GM23338 (cell line): Measurements from ENCODE around the gene ZFHX3. TPM values are rescaled to one million over a fixed set of nuclear protein-coding genes. Genes with fewer than 3 reads are reported as not detected.

ENCODE experiments used
- ATAC-seq: fragments of 200-7000 bp; cut with Tn5 transposase; 3 replicates; pipeline ENCODE4 v1.9.1; 2020
- DNase-seq: peaks from one replicate; pipeline ENCODE4 v3.0.0-alpha.2; 2015; ENCODE audit warnings: low spot score
- H2AFZ ChIP-seq: fragments of 200-600 bp; sonication (generic); 2 replicates; pipeline ENCODE4 v1.8.0; 2016; ENCODE audit warnings: antibody characterized with exemption, mild to moderate bottlenecking, moderate library complexity
- H3F3A ChIP-seq: fragments of 200-600 bp; sonication (generic); replicated peaks from 2 replicates; pipeline ENCODE4 v1.8.0; 2017; ENCODE audit warnings: antibody characterized with exemption, mixed run types, low read depth
- H3K27ac ChIP-seq: fragments of 200-600 bp; sonication (generic); 2 replicates; pipeline ENCODE4 v1.6.1; 2016; ENCODE audit warnings: low read depth
- H3K27me3 ChIP-seq: fragments of 200-600 bp; sonication (generic); 2 replicates; pipeline ENCODE4 v1.8.0; 2016; ENCODE audit warnings: mild to moderate bottlenecking, mixed run types, moderate library complexity; ENCODE audit not compliant: insufficient read depth
- H3K36me3 ChIP-seq: fragments of 200-600 bp; sonication (generic); 2 replicates; pipeline ENCODE4 v1.8.0; 2016; ENCODE audit warnings: mild to moderate bottlenecking; ENCODE audit not compliant: insufficient read depth
- H3K4me1 ChIP-seq: fragments of 200-600 bp; sonication (generic); 2 replicates; pipeline ENCODE4 v1.8.0; 2016; ENCODE audit warnings: mild to moderate bottlenecking, moderate library complexity; ENCODE audit not compliant: insufficient read depth
- H3K4me2 ChIP-seq: fragments of 200-600 bp; sonication (generic); 2 replicates; pipeline ENCODE4 v1.7.1; 2017; ENCODE audit warnings: mixed run types
- H3K4me3 ChIP-seq: fragments of 200-600 bp; sonication (generic); 2 replicates; pipeline ENCODE4 v1.6.1; 2016; ENCODE audit warnings: mixed run types
- H3K79me2 ChIP-seq: fragments of 200-600 bp; sonication (generic); replicated peaks from 2 replicates; pipeline ENCODE4 v1.8.0; 2017; ENCODE audit warnings: mild to moderate bottlenecking; ENCODE audit not compliant: insufficient read depth
- H3K9me2 ChIP-seq: fragments of 200-600 bp; sonication (generic); 2 replicates; pipeline ENCODE4 v1.8.0; 2017; ENCODE audit not compliant: insufficient read depth
- H4K20me1 ChIP-seq: fragments of 200-600 bp; sonication (generic); replicated peaks from 2 replicates; pipeline ENCODE4 v1.8.0; 2017; ENCODE audit warnings: mild to moderate bottlenecking; ENCODE audit not compliant: insufficient read depth
- H3K27ac Mint-ChIP-seq: 2 replicates; pipeline ENCODE4 v1.8.0; 2020; ENCODE audit warnings: inconsistent platforms, mild to moderate bottlenecking, moderate library complexity, mixed read lengths
- H3K27me3 Mint-ChIP-seq: 3 replicates; pipeline ENCODE4 v1.8.0; 2022; ENCODE audit warnings: low read depth, mild to moderate bottlenecking, moderate library complexity, mixed read lengths, inconsistent platforms; ENCODE audit not compliant: insufficient read depth, poor library complexity
- H3K36me3 Mint-ChIP-seq: 3 replicates; pipeline ENCODE4 v1.8.0; 2021; ENCODE audit warnings: low read depth, mild to moderate bottlenecking, inconsistent platforms, moderate library complexity, mixed read lengths
- H3K4me1 Mint-ChIP-seq: 3 replicates; pipeline ENCODE4 v1.8.0; 2020; ENCODE audit warnings: mild to moderate bottlenecking, inconsistent platforms, mixed read lengths
- H3K4me3 Mint-ChIP-seq: 3 replicates; pipeline ENCODE4 v1.8.0; 2021; ENCODE audit warnings: moderate library complexity, mild to moderate bottlenecking, inconsistent platforms, mixed read lengths
- H3K9me3 Mint-ChIP-seq: 3 replicates; pipeline ENCODE4 v1.8.0; 2020; ENCODE audit warnings: moderate library complexity, mild to moderate bottlenecking, inconsistent platforms, mixed read lengths
- CREB1 ChIP-seq: fragments of 250-450 bp; sonication (Bioruptor Pico); IDR thresholded peaks from 2 replicates; pipeline ENCODE4 v1.5.0; 2020; ENCODE audit warnings: low read depth, mild to moderate bottlenecking, moderate library complexity
- CTCF ChIP-seq, 2 experiments: fragments of 200-600 bp in 1 of 2; sonication (generic) in 1 of 2; conservative IDR thresholded peaks; 2 replicates each; pipeline versions ENCODE4 v1.5.1 to v1.6.1; 2016 to 2017; ENCODE audit warnings: antibody characterized with exemption in 2 of 2, low read depth in 2 of 2, mild to moderate bottlenecking in 2 of 2, moderate library complexity in 1 of 2
- ETS1 ChIP-seq: IDR thresholded peaks from 2 replicates; pipeline ENCODE4 v1.6.1; 2016; ENCODE audit warnings: antibody characterized with exemption
- EZH2 ChIP-seq: fragments of 200-600 bp; sonication (generic); IDR thresholded peaks from one replicate; pipeline ENCODE4 v1.8.0; 2017; ENCODE audit warnings: antibody characterized with exemption, mild to moderate bottlenecking, low read depth; ENCODE audit not compliant: unreplicated experiment
- EZH2phosphoT487 ChIP-seq: fragments of 200-600 bp; sonication (generic); IDR thresholded peaks from one replicate; pipeline ENCODE4 v1.8.1; 2018; ENCODE audit warnings: antibody characterized with exemption; ENCODE audit not compliant: unreplicated experiment
- JUNB ChIP-seq: IDR thresholded peaks from one replicate; pipeline ENCODE4 v1.6.1; 2016; ENCODE audit warnings: antibody characterized with exemption; ENCODE audit not compliant: unreplicated experiment
- NANOG ChIP-seq: IDR thresholded peaks from 2 replicates; pipeline ENCODE4 v1.6.1; 2016; ENCODE audit warnings: antibody characterized with exemption, borderline replicate concordance
- POLR2AphosphoS5 ChIP-seq: IDR thresholded peaks from 2 replicates; pipeline ENCODE4 v1.6.1; 2016; ENCODE audit warnings: antibody characterized with exemption, low read depth
- REST ChIP-seq: IDR thresholded peaks from one replicate; pipeline ENCODE4 v1.6.1; 2018; ENCODE audit warnings: antibody characterized with exemption; ENCODE audit not compliant: unreplicated experiment
- STAT1 ChIP-seq: IDR thresholded peaks from one replicate; pipeline ENCODE4 v1.6.1; 2016; ENCODE audit warnings: antibody characterized with exemption; ENCODE audit not compliant: unreplicated experiment
- ZNF114 ChIP-seq: fragments of 250-450 bp; sonication (Bioruptor Pico); IDR thresholded peaks from 2 replicates; pipeline ENCODE4 v1.5.0; 2020; ENCODE audit warnings: mild to moderate bottlenecking, moderate library complexity
- ZNF331 ChIP-seq: fragments of 250-450 bp; sonication (Bioruptor Pico); IDR thresholded peaks from 2 replicates; pipeline ENCODE4 v1.5.0; 2020; ENCODE audit warnings: low read depth, mild to moderate bottlenecking, moderate library complexity
- ZNF462 ChIP-seq: fragments of 250-450 bp; sonication (Bioruptor Pico); IDR thresholded peaks from 2 replicates; pipeline ENCODE4 v1.5.0; 2020; ENCODE audit warnings: mild to moderate bottlenecking, moderate library complexity
- polyA plus RNA-seq: library from polyadenylated mRNA; unstranded; fragments of >200 nt; fragmentation: Nextera tagmentation; extraction: Ambion mirVana; gene quantifications from 2 replicates; pipeline ENCODE4 v1.2.1, GENCODE V29; 2016
- total RNA-seq: library from RNA; depleted of rRNA; stranded (reverse); fragments of >200 nt; shearing (Covaris generic); gene quantifications from 2 replicates; pipeline ENCODE4 v1.2.3, GENCODE V29; 2014

ZFHX3 gene
- total and polyA plus RNA-seq, 2 experiments from 2014 or later: 1.0 to 1.5 TPM

GRCh38 chr16:72961863-72962262, 86.1 kb downstream of the ZFHX3 start:
- Histone ChIP-seq H3K27ac (no peak overlapping the region), H3K9me2 (no peaks in the 10 kb centered on the region), H3K79me2 (no peaks in the 10 kb centered on the region), H4K20me1 (no peaks in the 10 kb centered on the region), H3K4me3 (no peak overlapping the region), H3K27me3 (no peaks in the 10 kb centered on the region), H3K4me1 (no peaks in the 10 kb centered on the region), H3F3A (no peaks in the 10 kb centered on the region), H2AFZ (no peak overlapping the region), H3K36me3 (no peaks in the 10 kb centered on the region), H3K4me2 (no peak overlapping the region)
- H3K9me3 Mint-ChIP-seq: no peaks in the 10 kb centered on the region; the same call in 2 of the 3 replicates
- H3K36me3 Mint-ChIP-seq: no peaks in the 10 kb centered on the region
- TF ChIP-seq EZH2: no peak
- no peak for TF ChIP-seq ZNF331 (CRISPR knock-in tag)
- no peak for TF ChIP-seq CREB1 (CRISPR knock-in tag)
- TF ChIP-seq ETS1: no peak
- TF ChIP-seq CTCF (conservative IDR thresholded peaks at IDR 0.05; ENCODE audit: low read depth in 2 of 2): no peak
- TF ChIP-seq REST: no peak
- no peak for TF ChIP-seq POLR2AphosphoS5
- no peak for TF ChIP-seq NANOG
- no peak for TF ChIP-seq EZH2phosphoT487
- TF ChIP-seq ZNF114: no peak
- TF ChIP-seq JUNB: no peak
- no peak for TF ChIP-seq ZNF462 (CRISPR knock-in tag)
- TF ChIP-seq STAT1: no peak
- ATAC-seq (peak; percentile 89), DNase-seq (peak; percentile 63)
- H3K27me3 Mint-ChIP-seq: peaks cover 15% of the 10 kb centered on the region
- H3K27ac Mint-ChIP-seq: no peak overlapping the region
- H3K4me3 Mint-ChIP-seq: no peak overlapping the region; the same call in 2 of the 3 replicates
- H3K4me1 Mint-ChIP-seq: peaks cover 7% of the 10 kb centered on the region; the same call in 1 of the 3 replicates
